ENCODE measurements around the gene INPP5B.
"Not testable (repeated sequence)": the region's sequence is repeated elsewhere in the genome, so short reads cannot be mapped to it uniquely, and the experiment has no call there.

INPP5B gene

DNA sequence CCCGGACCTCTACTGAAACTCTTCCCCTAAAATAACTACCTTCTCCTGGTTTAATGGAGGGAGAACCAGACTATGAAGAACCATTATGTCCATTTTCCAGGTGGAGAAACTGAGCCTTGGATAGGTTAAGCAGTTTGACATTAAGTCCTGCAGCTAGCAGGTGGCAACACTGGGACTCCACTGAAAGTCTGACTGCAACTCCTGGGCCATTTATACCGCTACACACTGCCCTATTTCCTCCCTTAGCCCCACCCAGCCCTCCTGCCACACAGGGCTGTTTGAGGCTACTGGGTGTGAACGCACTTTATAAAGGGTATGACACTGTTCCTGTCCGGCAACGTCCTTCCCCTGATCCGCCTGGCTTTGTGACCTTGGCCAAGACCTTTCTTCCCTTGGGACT, 511 bp upstream of the INPP5B start:
- no peak for DNase-seq

DNA sequence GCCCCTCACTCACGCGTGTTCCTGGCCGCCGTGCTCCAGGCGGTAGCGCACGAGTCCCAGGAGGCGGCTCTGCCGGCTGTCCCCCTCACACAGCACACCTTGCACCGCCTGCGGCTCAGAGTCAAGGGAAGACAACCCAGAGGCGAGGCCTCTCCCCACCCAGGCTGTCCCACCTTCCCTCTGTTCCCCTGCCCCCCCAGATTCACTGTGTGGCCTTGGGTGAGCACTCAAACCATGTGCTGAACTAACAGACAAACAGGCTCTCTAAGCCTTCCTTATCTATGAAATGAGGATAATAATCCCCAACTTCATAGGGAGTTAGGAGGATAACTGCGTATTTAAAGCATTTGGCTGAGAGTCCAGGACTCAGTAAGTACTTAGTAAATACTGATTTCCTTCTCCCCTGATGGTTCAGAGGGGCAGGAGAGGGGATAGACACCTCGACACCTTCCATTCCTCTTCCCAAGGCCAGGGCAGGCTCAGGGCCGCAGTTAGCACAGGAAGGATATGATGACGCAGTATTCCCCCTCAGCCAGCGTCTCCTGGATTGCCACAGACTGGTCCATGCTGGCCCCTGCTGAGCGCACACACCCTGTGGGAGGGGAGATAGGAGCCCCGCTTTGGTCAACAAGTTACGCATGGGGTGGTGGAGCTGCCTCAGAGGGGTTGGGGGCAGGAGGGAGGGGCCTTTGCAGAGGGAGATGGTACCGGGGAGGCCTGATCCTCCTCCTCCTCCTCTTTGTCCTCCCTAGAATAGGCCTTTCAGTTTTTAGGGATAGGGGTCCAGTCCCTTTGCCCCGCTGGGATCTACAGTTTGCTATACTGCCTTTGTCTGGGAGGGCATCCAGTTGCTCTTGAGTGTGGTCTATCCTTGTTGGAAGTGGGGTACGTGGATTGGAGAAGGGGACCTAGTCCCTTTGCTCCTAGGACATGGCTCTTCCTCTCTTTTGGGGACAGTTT, 830 bp downstream of the INPP5B start:
- DNase-seq = peak; percentile 77

DNA sequence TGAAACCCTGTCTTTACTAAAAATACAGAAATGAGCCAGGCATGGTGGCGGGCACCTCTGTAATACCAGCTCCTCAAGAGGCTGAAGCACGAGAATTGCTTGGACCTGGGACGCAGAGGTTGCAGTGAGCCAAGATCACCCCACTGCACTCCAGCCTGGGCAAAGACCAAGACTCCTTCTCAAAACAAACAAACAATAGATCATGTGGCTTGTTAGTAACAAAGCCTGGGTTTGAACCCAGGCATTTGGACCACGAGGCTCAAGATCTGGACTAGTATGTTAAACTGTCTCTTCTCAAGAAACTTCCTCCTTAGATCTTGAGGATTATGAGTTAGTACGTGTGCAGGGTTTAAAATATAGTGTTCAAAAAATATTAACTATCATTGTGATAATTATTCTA, 1.6 kb downstream of the INPP5B start:
- no peak for DNase-seq

DNA sequence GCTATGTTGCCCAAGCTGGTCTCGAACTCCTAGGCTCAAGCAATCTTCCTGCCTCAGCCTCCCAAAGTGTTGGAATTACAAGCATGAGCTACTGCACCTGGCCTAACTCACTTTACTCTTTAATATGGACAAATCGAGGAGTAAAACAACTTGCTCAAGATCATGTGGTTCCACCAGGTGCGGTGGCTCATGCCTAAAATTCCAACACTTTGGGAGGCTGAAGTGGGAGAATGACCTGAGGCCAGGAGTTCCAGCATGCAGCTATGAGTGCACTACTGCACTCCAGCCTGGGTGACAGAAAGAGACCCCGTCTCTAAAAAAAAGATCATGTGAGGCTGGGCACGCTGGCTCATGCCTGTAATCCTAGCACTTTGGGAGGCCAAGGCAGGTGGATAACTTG, 2.0 kb downstream of the INPP5B start:
- no peak for DNase-seq

DNA sequence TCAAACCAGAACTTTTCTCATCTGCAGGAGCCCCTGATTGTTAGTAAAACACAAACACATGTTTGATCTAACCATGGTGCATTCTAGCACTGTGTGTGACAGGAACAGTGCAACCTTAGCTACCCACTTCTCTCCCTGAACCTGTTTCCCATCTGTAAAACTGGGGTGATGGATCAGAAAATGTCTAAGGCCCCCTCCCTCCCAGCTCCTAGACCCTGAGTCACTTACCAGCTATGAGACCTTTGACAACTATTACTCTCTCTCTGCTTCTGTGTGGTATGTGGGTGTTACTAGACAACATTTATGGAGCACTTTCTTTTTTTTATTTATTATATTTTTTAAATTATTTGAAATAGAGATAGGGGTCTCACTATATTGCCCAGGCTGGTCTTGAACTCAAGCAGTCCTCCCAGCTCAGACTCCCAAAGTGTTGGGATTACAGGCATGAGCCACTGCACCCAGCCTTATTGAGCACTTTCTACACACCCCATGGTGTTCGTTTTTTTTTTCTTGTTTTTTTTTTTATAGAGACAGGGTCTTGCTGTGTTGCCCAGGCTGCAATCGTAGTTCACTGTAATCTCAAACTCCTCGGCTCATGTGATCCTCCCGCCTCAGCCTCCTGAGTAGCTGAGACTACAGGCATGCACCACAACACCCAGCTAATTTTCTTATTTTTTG, 2.6 kb downstream of the INPP5B start:
- peak; percentile 31 for DNase-seq

DNA sequence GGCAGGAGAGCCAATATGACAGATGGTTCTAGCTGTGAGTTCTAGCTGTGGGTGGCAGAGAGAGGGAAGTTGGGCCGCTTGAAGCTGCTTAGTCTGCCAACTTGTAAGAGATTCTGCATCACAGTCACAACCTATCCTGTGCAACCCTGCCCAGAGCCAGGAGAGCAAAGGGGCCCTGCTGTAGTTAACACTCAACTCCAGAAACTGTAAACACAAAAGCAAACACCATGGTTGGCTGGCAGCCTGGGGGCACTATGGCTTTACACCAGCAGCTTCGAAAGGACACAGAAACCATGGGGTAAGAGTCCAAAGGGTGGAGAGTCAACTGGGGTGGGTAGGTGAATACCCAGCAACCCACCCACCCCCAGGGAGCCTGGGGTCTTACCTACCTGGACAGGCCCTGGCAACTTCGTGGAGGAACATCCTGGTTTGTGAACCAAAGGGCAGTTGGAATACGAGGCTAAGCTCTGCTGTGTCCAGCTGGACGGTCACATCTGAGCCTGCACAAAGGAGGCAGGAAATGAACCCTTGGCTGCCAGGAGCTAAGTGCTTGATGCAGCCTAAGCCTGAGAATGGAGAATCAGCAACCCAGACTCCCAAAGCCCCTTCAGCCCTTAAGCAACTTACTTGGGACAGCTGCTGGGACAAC, 6.4 kb downstream of the INPP5B start:
- no peak for DNase-seq

DNA sequence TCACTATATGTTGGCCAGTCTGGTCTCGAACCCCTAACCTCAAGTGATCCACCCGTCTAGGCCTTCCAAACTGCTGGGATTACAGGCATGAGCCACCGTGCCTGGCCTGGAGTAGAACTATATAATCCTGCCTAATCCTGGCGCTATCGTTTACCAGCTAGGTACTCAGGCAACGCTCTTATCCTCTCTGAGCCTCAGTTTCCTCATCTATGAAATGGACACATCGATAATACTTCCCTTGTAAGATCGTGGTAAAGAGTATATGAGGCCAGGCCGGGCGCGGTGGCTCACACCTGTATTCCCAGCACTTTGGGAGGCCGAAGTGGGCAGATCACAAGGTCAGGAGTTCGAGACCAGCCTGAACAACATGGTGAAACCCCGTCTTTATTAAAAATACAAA, 10.1 kb downstream of the INPP5B start:
- DNase-seq = not testable (repeated sequence)

DNA sequence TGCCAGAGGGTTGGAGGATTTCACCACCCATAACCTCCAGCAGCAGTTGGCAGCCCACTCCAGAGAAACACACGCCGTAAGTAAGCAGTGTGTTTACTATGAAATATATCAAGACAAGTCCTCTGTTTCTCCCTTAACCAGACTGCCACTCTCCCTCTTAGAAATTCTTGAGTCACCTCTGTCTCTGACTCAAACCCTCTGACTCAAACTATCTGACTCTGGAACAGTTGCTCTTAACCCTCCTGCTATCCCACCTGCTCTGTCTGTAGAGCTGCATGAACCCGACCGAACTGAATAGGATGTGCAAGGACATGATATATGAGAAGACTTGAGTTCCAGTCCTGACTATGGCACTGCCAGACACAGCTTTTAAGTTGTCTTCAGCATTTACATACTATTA, 14.1 kb downstream of the INPP5B start:
- peak; percentile 90 for DNase-seq

DNA sequence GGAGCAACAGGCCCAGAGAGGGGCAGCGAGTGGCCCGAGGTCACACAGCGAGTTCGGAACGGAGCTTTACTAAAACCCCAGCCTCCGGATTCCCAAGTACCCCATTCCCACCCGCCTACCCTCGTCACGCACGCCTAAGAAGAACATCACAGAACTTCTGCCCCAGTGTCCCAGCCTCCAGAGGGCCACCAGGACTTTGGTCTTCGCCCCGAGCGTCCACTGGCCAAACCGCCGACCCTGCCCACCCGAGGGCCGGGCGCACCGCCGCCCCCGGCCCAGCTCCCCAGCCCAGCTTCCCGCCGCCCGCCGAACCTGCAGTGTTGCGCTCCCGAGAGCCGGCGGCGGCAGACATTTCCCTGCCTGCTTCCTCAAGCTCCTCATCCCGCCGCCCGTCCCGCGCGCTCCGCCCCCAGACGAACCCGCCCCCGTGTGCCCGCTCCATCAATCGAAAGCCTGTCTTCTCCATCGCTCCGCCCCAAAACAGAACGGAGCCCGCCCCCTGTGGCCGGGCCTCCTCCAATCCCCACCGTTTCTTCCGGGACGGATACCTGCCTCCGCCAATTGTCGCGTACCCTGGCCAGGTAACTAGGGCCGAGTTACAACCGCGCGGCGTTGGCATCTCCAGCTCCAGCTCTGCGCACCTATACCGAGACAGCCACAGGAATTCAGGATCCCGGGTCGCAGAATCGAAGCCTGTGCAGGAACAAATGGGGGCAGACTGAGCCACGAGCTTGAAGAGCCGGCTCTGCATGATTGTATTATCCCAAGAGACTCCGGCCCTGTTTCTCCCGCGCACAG, 15.3 kb downstream of the INPP5B start:
- peak; percentile 94 for DNase-seq

DNA sequence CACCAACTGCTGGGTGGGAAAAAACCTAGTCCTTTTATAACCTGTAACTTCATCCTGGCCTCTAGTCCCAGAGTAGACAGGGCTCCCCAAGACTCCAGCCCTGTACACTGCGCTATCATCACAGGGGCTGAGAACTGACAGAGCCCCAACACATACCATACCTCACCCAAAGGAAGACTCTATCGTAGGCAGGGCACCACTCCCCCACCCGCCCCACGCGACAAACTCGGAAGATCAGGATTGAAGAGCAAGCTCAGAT, 15.8 kb downstream of the INPP5B start:
- no peak for DNase-seq

DNA sequence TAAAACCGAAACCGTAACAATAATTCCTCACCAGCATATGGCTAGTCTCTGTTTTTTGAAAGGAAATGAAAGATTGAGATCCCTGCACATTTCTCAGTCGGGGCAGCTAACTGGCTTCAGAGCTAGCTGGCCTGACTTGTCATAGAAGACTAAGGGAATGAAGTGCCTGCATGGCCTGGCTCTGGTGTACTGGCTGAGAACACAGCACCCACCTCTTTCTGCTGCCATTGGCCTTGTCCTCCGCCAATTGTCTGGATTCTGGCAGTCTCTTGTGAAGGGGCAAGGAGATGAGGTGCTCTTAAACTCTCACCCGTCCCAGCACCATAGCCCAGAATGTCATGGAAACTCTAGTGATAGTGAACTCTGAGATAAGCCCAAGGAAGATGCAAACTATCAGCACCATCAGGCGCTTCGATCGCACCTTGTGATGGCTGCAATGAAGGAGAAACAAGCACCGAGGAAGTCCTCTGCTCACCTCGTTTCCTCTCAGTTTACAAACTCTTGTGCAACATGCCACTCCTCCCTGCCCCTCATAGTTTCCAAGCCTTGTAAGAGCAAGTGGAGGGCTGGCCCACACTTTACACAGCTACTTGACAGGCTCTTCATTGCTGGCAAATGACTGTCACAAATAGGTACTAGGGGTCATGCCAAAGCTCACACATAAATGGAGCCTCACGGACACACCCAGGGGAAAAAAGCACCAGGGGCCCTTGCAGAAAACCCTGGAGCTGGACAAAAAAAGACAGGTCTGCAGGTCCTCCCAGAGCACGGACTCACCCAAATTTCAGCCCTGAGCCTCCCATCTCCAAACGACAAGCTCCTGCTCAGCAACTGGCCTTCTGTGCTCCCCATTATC, 16.4 kb downstream of the INPP5B start:
- DNase-seq = no peak

DNA sequence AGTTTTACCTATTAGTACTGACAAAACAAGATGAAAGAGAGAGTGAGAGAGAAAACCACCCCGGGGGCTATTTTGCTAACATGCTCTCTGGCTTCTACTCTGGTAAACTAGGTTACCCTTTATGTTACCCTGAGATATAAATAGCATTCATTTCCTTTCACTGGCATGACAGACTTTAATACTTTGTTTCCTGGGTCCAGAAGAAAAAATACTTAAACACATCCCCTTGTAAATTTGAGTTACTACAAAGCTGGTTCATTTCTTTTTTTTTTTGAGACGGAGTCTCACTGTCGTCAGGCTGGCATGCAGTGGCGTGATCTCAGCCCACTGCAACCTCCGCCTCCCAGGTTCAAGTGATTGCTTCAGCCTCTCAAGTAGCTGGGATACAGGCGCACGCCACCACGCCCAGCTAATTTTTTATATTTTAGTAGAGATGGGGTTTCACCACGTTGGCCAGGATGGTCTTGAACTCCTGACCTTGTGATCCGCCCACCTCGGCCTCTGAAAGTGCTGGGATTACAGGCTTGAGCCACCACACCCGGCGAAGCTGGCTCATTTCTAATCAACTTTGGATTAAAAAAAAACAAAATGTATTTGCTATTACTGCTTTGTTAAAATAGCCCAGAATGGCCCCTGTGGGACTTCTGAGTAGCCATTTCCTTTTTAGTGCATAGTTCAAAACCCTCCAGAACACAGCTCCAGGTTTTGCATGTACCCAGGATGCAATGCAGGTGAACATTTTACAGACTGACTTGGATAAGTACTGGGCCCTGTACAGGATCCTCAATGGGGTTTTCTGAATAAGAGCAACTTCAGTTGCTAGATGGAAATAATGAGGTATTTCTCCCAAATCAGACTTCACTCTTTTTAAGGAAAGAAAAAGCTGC, 20.6 kb downstream of the INPP5B start:
- no peak for DNase-seq

DNA sequence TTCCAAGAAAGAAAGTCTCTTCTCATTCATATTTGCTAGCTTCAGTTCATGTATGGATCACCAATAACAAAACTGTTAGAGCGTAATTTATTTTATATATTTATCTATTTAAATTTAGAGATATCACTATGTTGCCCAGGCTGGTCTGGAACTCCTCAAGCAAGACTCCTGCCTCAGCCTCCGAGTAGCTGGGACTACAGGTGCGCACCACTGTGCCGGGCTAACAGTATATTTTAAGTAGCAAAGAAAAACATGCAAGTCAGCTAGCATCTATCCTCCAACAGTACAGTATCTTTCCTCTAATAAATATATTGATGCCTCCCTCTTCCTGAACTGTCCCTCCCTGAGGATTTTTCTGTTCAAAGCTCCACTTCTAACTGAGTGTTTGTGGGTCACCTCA, 21.5 kb downstream of the INPP5B start:
- DNase-seq = no peak

DNA sequence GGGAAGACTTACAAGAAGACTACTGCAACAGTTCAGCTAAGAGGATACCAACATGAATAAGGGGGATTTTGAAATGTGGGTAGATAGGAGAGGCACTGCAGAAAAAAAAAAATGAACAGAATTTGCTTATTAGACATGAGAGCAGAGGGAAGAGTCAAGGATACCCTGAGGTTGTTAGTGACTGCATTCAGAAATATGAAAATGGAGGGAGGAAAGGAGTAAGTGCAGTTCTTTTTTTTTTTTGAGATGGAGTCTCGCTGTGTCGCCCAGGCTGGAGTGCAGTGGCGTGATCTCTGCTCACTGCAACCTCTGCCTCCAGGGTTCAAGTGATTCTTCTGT, 23.3 kb downstream of the INPP5B start:
- no peak for DNase-seq

DNA sequence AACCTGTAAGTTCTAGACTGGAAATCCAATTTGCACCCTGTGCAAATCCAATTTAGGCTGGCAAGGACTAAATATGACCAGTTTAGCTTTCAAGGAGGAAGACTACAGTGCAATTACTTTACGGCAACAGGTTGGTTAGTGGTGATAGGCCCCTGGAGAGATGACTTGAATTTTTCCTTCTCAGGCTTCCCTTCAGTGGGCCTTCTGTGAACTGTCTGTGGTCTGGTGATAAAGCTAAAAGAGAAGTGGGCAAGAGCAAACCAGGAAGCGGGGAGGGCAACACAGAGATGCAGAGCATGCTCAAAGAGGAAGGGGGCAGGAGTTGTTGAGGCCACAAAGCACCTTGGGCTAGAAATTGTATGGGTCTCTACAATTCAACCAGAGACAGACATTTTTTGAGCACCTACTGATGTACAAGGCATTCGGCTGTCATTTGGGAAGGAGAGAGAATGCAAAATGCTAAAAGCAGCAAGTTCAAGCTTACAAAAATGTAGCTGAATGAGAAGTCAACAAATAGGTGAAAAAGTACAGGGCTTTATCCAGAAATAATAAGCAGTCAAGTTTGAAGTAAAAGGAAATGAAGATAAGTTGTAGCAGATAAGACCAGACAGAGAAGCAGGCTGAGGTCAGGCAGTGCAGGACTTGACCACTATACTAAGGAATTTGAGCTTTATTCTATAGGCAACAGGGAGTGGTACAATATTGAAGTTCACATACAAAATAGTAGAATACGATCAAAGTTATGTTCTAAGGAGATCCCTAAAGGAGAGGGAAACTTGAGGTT, 23.9 kb downstream of the INPP5B start:
- DNase-seq = no peak

DNA sequence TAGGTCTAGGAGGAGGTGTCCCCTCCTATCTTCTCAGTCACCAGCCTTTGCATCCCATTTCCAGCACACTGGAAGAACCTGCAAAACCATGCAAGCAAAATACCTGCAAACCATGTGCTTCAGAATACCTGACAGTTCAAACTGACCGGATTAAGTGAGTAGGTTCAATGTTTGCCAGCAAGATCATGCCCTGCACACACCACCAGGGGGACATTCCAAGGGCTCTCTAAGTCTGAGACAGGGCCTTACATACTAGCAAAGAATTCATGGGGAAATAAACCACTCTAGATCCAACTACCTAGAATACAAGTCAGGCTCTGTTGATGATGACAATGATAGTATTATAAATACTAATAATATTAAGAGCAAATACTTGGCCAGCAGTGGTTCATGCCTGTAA, 27.6 kb downstream of the INPP5B start:
- DNase-seq = peak; percentile 32

DNA sequence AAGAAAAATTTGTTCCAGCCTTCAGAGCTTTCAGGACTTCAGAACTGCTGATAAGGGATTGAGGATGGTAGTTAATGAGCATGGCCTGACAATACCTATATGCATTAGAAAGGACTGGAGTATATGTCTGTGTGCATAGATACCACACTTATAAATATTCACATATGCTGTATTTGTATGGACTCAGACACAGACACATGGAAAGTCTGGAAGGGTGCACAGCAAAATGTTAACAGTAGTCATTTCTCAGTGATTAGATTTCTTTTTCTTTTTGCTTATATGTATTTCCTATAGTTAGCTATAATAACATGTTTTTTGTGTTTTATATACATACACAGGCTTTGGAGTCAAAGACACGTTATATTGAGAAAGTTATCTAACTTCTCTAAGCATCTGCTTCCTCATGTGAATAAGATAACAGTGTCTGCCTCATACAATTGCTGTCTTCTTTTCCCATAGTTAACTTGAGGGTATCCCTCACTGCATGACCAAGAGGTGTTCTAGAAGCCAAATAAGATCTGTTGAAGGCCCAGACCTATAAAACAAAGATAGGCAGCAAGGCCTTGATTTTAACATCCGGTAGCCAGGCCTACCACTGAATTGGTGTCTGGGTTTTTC, 31.3 kb downstream of the INPP5B start:
- no peak for DNase-seq

DNA sequence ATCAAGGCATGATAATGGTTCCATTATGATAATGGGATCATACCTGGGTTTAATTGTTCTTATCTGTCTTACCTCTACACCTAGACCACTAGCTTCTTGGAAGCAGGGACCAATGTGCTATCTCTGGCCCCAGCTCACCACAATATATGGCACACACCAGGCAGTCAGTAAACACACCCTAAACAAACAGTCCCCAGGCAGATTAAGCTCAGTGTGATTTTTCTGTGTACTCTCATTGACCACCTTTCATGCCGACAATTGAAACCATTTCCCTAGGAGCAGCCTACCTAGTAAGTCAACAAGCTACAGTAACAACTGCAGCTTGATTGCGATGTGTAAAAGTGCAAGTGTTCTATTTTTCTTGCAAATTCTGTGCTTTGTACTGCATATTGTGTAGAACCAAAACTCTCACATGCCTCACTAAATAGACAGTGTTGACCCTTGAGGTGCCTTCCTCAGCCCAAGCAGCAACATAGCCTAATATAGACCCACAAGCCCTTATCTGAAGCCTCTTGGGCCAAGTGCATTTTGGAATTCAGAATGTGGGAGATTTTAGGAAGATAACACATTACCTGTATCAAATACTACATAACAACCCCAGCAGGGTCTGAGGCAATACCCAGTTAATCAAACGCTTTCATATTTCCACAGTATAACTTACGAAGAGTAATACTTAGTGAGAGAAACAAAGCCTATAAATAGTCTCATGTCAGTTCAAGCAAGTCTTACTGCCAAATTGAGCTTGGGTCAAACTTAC, 32.0 kb downstream of the INPP5B start:
- DNase-seq = no peak

DNA sequence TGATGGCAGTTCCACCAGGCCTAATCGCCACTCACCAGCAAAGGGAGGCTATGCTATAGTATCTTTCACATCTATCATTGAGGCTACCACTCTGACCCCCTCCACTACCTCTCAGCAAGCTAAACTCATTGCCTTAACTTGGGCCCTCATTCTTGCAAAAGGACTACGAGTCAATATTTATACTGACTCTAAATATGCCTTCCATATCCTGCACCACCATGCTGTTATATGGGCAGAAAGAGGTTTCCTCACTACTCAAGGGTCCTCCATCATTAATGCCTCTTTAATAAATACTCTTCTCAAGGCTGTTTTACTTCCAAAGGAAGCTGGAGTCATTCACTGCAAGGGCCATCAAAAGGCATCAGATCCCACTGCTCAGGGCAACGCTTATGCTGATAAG, 35.4 kb downstream of the INPP5B start:
- DNase-seq = not testable (repeated sequence)
